GDM1 (cell line): ENCODE data around the gene SAE1.
A peak's percentile ranks its signal among the peaks of the same experiment; 100 is the strongest.

ENCODE experiments used
- DNase-seq: peaks from one replicate; lab custom pipeline; 2025; lab: John Stamatoyannopoulos, UW

The SAE1 gene

DNA sequence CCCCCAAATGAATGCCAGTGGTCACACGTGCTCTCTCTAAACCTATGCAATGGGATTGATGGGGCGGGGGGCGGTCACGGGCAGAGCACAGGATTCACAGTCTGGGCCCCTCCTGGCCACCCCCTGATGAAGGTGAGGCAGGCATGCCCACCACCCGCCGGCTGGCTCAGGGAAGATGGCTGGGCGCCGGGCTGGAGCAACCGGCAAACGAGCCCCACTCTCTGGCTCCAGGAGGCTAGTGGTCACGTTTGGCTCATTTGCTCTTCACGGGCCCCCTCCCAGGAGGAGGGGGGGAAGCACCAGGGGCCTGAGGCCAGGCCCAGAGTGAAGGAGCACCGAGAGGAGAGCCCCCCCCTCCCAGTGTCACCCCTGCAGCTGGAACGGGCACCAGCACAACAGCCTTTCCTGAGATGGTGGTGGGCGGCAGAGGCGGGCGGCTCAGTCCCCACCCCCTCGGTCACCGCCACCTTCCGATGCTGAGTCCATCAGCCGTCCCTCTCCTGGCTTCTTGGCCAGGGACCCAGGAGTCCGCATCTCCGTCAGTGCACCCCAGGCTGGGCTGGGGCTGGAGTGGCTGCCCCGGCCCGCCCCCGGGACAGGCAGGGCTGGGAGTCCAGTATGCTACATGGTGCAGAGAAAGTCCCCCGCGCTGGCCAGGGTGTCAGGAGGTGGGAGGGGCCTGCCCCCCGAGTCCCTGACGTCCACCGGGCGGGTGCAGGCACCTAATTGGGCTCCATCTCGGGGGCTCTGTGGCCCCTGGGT, 90.6 kb downstream of the SAE1 start:
- DNase-seq = no peak

DNA sequence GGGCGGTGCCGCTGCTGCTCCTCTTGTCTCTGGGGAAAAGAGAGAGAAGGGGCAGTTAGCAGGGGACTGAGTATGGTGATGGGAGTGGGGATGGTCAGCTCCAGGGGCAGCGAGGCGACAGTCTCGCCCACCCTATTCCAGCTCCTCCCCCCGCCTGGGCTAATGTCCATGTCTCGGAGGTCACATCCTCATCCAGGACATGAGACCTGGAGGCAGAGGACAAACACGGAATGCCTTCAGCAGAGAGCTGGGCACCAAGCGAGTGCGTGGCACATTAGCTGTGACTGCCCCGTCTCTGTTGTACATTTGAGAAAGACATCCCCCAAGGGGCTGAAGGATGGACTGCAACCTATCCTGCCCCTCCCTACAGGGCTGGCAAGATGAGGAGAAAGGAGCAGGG, 91.3 kb downstream of the SAE1 start:
- no peak for DNase-seq

DNA sequence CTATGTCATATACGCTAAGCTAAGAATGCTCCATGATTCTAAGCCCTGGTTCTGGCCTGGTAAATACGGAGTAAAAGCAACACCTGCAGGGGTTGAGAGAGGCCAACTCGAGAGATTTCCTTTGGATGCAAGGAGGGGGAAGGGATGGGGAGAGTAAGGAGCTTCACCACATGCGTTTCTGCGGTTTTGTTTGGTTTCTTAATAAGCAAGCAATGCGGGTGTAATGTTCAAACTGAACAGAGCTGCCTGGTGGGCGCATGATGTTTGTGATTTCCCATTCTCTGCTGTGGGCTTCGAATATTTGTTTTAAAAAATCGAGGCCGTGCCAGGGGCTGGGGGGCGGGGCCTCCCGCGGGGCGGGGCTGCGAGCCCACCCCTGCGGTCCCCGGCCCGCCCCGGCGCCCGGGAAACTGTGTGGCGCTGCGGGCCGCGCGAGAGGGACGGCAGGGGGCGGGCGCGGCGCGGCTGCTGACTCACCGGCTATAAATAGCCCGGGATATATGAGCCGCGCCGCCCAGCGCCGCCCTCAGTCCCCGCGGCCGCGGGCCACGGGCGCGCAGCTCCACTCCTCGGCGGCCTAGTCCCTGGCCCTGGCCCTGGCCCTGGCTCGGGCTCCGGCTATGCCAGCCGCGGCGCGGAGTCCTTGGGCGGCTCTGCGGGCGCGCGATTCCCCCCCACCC, 95.3 kb downstream of the SAE1 start:
- peak; percentile 78 for DNase-seq

DNA sequence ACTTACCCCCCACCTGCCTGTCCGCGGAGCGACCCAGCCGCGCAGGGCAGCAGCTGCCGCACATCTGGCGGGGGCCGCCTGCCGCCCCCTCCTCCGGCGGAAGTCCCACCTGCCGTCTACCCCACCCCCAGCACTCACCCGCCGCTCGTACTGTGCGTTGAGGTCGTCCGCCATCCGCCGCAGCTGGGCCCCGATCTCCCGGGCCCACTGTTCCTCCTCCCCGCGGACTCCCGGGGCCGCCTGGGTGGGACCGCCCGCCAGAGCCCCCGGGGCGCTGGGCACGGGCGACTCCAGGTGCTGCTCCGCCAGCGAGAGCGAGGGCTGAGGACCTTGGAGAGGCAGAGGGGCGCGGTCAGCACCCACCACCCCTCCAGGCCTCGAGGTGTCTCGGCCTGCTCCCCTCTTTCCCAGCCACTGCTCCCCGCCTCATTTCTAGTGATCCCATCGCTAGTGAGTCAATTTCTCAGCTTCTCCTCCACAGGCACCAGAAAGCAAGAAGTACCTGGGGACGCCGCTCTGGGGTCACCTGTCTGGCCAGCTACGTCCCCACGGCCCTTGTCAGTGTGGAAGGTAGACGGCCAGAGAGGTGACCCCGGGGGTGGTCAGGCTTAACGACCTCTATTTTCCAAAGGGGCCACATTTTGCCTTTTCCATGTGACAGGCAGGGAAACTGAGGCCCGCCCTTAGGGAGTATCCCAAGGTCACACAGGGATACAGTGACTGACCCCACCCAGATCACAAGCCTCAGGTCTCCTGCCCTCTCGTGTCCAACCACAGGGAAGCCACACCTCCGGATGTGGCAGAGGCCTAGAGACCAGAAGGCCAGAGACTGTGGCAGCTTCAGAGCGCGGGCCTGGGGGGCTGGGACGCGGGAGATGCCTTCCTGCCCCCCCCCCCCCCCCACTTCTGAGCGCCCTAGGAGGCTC, 96.1 kb downstream of the SAE1 start:
- DNase-seq = peak; percentile 58

DNA sequence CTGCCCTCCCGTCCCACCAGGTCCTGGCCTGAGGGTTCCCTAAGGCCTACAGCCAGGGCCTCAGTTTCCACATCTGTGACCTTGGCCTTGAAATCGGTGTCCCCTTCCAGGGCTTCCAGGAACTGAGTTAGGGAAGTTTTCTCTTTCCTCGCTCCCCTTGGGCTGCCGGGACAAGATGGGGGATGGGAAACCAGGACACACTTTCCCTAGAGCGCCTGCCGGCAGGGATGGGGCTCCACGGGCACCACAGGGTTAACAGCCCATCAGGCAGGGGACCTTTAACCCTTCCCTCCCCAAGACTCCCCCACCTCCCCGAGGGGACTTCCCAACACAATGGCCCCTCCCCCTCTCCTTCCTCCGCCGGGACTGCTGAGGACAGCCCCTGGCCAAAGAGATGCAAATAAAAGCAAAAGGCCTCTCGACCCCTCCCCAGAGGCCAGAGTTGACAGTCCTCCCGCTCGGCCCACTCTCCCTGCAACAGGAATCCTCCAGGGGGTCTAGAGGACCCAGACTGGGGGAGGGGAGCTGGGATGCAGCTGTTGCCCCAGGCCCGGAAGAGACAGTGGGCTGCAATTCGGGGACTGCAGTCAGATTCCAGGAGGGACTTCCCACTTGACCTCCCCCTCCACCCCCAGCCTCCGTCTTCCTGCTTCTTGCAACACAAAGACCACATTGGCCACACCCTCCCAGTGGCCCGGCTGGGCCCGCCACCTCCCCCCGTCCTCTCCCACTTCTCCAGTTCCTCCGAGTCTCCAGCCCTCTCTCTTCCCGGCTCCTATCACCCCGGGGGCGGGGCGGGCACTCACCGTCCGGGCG, 96.9 kb downstream of the SAE1 start:
- peak; percentile 72 for DNase-seq

DNA sequence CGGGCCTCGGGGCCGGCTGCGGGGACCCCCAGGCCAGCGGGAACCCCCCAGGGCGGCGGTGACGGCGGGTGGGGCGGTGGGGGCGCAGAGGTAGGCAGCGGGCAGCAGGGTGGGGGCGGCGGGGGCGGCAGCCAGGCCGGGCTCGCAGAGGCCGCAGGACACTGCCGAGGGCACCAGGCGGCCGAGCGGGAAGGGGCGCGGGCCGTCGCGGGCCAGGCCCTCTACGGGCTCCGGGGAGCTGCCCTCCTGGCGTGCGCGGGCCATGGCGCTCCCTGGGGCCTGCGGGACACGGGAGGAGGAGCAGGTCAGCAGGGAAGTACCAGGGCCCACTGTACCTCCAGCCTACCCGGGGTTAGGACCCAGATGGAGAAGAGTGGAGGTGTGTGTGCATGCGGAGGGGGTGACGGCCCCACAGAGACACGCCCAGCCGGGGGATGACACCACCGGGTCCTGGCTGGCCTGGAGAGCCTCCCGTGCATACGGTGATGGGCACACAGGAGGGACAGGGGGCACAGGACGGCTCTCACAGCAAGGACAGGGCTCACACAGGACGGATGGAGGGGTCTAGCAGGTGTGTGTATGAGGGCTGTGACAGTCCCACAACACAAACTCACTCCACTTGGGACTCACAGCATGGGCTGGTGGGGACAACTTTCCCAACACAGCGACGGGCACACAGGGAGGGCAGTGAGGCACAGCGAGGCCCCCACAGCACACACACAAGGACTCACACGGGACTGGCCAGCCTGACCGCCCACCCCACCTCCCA, 97.7 kb downstream of the SAE1 start:
- DNase-seq = no peak

DNA sequence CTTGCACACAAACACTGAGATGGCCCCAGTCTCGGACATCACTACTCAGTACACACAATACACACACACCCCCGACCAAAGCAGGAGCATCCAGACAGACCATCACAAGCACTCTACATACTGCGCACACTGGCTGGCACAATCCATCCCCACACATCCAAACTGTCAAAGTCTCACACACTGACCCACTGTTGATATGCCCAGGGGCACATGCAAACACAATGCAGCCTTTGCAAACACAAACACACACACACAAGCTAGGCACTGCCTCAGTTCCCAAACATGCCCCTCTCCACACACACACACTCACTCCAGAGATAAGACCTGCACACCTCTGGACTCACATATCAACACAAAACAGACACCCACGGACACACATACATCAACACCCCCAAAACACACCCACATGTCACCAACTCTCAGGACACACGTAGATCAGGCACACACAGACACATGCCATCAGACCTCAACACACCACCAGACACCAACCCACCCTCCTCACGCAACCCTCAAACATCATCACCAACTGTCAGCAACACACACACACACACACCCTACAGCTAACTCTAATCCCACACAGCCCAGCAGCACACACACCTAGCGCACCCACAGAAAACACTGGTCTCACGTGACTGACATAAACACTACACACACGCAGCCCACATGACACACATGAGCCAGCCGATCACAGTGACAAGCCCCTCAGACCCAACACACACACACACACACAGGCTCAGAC, 98.5 kb downstream of the SAE1 start:
- peak; percentile 5 for DNase-seq

DNA sequence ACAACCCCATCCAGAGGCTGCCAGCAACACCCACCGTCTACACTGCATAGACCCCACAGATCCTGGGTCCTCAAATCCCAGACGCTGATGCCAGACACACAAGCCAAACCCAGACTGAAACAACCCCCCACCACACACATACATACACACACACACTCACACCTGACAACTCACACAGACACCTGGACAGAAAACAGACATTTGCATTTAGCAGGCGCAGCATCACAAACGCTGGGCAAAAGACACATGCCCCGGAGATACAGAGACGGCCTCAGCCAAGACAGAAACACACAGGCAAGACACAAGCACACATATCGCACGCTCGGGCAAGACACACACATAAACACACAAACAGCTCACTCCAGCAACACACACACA, 99.0 kb downstream of the SAE1 start:
- DNase-seq = no peak

DNA sequence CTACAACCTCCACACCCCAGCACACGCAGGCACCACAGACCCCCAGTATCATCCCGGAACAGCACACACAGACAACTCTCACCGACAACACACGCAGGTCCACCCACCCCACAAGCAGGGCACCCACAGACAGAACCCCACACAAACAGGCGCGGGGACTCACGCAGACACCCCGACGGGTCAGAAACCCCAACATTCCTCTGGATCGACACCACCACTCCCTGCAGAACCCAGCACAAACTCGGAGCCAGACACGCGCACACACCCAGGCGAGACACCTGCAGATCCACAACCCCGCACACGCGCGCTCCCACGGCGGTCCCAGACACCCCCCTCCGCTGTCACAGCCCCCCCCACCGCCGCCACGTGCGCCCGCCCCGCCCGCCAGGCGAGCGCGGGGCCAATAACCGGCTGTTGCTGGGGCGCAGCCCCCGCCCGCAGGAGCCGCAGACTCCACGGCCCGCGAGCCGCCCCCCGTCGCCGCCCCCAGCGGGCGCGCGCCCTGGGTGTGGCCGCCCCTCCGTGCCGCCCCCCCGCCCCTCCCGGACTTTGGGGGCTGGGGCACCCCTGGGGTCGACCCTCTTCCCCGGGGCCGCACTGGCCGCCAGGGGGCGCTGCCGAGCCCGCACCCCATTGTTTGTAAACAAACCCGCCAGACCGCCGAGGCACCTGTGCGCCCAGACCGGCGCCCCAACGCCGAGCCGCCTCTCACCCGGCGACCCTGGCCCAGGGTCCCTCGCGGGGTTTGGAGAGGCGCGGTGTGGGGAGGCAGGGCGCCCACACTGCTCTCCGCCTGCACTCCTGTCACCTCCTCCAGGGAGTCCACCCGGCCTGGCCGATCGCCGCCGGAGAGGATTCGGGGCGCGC, 99.7 kb downstream of the SAE1 start:
- DNase-seq = peak; percentile 35

DNA sequence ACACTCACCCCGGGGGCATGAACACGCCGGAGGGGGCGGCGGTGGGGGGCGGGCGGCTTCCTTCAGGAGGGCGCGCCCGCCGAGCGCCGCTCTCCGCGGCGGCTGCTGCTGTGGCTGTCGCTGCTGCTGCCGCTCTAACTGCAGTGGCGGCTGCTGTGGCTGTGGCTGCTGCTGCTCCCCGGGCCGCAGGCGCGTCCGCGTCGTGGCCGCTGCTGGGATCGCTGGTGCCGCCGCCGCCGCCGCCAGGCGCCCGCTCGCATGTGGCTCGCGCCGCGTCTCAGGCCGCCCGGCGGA, 100.2 kb downstream of the SAE1 start, which contains the start of gene BBC3:
TSS of gene BBC3 (minus strand) at position 279 of the 294 bp plus-strand sequence. CDS start 2,768 bp downstream, outside the sequence.
- DNase-seq = no peak

DNA sequence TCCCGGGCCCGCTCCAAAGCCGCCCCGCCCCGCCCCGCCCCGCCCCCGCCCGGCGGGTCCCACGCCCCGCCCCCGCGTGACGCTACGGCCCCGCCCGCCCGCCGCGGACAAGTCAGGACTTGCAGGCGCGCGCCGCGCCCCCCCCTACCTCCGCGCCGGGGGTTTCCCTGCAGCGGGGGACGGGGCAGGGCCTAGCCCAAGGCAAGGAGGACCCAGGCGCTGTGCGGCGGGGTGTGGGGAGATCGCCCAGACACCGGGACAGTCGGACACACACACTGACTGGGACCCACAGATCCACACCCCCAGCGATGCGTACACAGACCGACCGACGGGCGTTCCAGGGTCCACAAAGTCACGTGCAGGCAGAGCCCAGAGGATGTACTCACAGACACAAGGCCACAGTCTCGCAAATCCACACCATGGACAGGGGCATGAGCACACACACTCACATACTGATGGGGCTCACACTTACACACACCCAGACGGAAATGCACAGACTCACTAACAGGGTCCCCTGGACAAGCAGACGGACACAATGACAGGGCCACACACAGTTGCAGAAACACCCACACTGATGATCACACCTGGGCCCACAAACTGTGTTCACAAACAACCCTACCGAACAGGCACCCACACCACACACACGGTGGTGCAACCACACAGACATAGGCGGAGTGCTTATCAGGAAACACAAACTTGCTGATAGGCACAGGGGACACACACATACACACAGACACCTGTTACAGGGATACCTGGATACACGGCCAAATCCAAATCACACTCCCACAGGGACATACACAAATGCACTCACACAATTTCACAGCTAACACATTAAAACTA, 100.8 kb downstream of the SAE1 start:
- DNase-seq = peak; percentile 85

DNA sequence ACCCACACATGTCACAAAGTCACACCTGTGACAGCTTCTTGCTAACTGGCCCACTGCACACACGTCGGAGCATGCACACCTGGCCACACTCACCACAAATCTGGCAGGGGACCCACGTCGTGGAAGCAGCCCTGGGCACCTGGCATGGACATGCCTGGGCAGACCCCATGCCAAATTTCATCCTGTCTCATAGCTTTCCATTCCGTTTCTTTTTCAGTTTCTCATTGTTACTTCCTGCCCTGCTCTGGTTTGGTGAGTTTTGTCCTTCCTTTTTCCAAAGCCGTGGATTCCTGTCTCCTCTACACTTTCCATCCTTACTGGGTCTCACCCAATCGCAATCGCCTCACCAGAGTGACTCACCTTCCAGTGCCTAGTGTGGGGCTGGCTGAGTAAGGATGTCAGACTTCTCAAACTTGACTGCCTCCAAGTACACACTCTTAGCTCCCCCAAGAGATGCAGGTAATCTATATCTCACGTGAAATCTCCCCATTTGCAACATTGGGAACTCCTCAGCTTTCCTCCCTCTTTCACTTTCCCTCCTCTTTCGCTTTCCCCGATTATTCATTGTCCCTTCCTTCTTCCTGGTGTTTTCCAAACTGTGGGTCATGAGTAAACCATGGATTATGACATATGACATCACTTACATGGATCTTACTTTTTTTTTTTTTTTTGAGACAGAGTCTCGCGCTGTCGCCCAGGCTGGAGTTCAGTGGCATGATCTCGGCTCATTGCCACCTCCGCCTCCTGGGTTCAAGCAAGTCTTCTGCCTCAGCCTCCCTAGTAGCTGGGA, 102.0 kb downstream of the SAE1 start:
- peak; percentile 32 for DNase-seq

DNA sequence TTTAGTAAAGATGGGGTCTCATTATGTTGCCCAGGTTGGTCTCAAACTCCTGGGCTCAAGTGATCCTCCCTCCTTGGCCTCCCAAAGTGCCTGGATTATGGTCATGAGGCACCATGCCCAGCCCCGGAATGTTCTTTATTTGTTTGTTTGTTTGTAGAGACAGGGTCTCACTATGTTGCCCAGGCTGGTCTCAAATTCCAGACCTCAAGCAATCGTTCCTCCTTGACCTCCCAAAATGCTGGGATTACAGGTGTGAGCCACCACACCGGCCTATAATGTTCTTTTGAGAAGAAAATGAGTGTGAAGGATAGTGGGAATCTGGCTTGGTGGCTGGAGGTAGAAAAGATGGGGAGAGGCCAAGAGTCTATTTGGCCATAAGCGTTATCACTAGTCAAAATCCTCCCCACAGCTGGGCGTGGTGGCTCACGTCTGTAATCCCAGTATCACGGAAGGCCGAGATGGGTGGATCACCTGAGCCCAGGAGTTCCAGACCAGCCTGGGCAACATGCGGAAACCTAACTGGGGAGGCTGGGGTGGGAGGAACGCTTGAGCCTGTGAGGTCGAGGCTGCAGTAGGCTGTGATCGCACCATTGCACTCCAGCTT, 105.5 kb downstream of the SAE1 start:
- no peak for DNase-seq

DNA sequence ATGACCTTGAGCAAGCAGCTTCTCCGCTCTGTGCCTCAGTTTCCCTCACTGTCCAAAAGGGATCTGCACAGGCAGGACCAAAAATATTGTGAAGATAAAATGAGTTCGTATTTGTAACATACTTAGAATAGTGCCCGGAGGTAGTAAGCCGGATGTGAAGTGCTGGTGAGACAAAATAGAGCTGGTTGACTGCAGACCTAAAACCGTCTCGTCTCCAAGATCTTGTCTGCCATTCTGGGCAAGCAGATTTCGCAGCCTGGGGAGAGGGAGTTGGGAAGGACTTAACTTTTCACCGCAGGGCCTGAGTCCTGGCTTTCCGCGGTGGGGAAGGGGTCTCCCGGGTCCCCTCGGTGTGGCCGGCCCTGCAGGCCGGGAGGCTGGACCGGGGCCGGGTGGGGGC, 108.5 kb downstream of the SAE1 start:
- DNase-seq = no peak

DNA sequence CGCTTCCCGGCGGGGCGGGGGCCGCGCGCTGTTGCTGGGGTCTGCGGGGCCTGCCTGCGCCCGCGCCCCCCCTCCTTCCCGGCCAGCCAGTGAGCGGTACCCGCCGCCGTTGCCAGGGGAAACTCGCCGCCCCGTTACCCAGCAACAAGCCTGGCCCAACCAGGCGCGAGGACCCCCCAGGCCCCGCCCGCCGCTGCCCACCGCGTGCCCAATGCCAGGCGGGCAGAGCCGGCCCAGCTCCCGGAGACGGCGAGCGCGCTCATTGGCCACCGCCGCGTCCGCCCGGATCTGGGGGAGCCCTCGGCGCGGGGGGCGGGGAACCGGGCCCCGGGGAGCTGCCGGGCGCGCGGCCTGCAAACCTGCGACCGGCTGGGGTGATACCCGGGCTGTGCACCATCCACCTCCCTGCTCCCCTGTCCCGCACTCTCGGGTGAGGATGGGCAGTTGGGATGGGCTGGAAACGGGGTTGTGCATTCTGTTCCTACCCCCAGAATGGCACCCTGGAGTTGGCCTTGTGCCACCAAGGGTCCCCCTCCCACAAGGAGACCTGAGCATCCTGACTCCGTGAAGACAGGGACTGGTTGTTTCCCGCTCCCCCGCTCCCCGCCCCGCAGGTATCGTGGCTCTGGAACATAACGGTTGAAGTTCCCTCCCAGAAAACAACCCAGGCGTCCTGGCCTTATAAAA, 109.1 kb downstream of the SAE1 start:
- no peak for DNase-seq

DNA sequence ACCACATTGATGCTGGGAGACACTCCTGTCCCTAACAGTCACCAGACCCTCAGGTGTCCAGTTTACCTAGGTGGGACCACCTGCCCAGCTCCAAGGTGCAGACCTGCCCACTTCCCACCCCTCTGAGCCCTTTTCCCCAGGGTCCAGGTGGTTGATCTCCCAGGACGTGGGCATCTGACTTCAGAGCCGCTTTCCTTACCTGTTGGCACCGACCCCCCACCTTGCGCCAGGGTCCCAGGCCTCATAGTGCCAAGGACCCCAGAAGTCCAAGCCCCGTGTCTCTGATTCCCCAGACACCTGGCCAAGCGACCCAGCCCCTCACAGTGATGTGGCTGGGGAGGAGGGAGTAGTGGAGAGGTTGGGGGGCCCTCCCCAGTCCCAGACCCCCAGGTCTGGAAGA, 109.9 kb downstream of the SAE1 start:
- no peak for DNase-seq
